Upper lobe of right lung (tissue), 1 donor: ENCODE measurements around the gene COG3. TPM values are rescaled to one million over a fixed set of nuclear protein-coding genes. Genes with fewer than 3 reads are reported as not detected.

ENCODE experiments used
- ATAC-seq: fragments of 200-7000 bp; cut with Tn5 transposase; one replicate; pipeline ENCODE4 v1.9.1; 2020; ENCODE audit warnings: mild to moderate bottlenecking, moderate library complexity
- DNase-seq: peaks from one replicate; pipeline ENCODE4 v3.0.0-alpha.2; 2020
- H3K27ac ChIP-seq: fragments of 200-600 bp; one replicate; pipeline ENCODE4 v1.8.0; 2022
- H3K27me3 ChIP-seq: fragments of 200-600 bp; one replicate; pipeline ENCODE4 v1.8.0; 2022; ENCODE audit warnings: mild to moderate bottlenecking
- H3K36me3 ChIP-seq: fragments of 200-600 bp; one replicate; pipeline ENCODE4 v1.8.0; 2022
- H3K4me1 ChIP-seq: fragments of 200-600 bp; one replicate; pipeline ENCODE4 v1.8.0; 2022
- H3K4me3 ChIP-seq: fragments of 200-600 bp; one replicate; pipeline ENCODE4 v1.8.0; 2022; ENCODE audit warnings: mild to moderate bottlenecking
- H3K9me3 ChIP-seq: fragments of 200-600 bp; one replicate; pipeline ENCODE4 v1.8.0; 2022
- intact Hi-C: fragments of 100-400 bp; cut with DNase I; formaldehyde crosslinking; loops from one replicate; pipeline ENCODE4 v1.11.0; 2022
- total RNA-seq: library from RNA; stranded (reverse); fragmentation: NEBNext Ultra II Directional; extraction: Animal tissue kit (Norgen Biotek cat#: 25700); gene quantifications from one replicate; pipeline ENCODE4 v1.2.1, GENCODE V29; 2021
- TF ChIP-seq, protein P1 (sequence below): fragments of 200-600 bp; IDR thresholded peaks from one replicate; pipeline ENCODE4 v1.8.0; 2022; ENCODE audit warnings: antibody characterized with exemption
- donor health status: DM: no; HTN: yes; CAD: no; lungs with severe emphysema.

COG3 gene
- total RNA-seq, 1 donor from 2014 or later = 26.4 TPM

DNA sequence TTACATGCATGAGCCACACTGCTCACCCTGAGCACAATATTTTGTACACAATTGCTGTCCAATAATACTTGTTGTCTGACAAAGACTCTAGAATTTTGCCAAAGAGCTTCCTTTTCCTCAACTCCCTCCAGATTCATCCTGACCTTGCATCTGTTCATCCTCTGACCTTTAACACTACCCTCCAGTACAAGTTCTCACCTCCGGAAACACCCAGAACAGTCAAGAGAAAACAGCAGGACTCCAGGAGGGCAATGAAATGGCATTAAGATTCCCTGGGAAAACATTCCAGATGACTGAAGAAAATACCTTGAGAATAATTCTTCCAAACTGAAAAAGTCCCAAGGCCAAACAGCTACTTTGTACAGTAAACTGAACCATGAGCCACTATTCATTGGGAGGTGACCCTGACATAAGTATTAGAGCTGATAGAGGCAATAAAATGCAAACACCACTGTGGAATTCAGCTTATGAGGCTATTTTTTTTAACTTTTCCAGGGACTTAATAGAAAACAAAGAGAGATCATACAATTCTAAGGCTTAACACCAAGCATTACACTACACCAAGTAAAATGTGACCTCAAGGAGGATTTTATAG, 15.7 kb upstream of the COG3 start:
- H3K27me3 ChIP-seq = no peaks in the 10 kb centered on the region
- no peak overlapping the region for H3K4me3 ChIP-seq
- H3K4me1 ChIP-seq = no peaks in the 10 kb centered on the region
- ATAC-seq (no peak), DNase-seq (no peak)
- H3K9me3 ChIP-seq = no peaks in the 10 kb centered on the region
- no peak overlapping the region for H3K27ac ChIP-seq
- intact Hi-C loops = no loop called here
- TF ChIP-seq, protein P1, sequence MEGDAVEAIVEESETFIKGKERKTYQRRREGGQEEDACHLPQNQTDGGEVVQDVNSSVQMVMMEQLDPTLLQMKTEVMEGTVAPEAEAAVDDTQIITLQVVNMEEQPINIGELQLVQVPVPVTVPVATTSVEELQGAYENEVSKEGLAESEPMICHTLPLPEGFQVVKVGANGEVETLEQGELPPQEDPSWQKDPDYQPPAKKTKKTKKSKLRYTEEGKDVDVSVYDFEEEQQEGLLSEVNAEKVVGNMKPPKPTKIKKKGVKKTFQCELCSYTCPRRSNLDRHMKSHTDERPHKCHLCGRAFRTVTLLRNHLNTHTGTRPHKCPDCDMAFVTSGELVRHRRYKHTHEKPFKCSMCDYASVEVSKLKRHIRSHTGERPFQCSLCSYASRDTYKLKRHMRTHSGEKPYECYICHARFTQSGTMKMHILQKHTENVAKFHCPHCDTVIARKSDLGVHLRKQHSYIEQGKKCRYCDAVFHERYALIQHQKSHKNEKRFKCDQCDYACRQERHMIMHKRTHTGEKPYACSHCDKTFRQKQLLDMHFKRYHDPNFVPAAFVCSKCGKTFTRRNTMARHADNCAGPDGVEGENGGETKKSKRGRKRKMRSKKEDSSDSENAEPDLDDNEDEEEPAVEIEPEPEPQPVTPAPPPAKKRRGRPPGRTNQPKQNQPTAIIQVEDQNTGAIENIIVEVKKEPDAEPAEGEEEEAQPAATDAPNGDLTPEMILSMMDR = no peak
- no peaks in the 10 kb centered on the region for H3K36me3 ChIP-seq

DNA sequence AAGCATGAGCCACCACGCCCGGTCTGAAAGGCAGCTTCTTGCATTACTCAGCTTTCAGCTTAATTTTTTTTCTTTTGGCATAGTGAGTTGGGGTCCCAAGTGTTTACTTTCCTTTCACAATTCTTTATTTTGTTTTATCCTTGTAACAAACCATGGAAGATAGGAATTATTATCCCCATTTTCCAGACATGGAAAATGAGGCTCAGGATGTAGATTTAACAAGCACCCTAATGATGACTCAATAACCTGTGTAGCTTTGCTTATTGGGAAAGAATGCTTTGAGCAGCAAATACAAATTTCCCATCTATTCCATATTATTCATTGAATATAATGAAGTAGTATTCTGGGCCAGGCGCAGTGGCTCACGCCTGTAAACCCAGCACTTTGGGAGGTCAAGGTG, 13.5 kb upstream of the COG3 start:
- Histone ChIP-seq H3K4me3 (no peak overlapping the region), H3K27me3 (no peaks in the 10 kb centered on the region), H3K4me1 (no peaks in the 10 kb centered on the region), H3K36me3 (no peaks in the 10 kb centered on the region), H3K27ac (no peak overlapping the region), H3K9me3 (no peaks in the 10 kb centered on the region)
- ATAC-seq = no peak
- no peak for DNase-seq
- intact Hi-C loops = no loop called here
- TF ChIP-seq, protein P1 = no peak

DNA sequence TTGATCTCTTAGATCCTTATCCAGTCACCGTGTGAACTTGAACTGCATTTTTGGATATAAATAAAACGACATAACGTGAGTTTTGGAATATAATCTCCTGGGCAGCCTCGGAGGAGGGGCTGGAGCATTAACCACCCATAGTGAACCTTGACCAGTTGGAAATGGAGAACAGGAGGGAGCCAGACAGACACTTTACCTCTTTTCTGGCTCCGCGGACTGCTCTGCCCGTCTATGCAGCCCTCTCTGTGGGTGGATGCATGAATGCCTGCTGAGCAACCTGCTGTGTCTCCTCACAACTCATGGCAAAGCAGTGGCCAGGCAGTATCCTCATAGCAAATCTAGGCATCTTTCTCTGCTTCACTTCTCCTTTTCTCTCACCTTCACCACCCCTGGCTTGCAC, 10.5 kb upstream of the COG3 start:
- Histone ChIP-seq H3K9me3 (no peaks in the 10 kb centered on the region), H3K27me3 (no peaks in the 10 kb centered on the region), H3K4me3 (no peak overlapping the region), H3K27ac (no peak overlapping the region), H3K4me1 (no peaks in the 10 kb centered on the region), H3K36me3 (no peaks in the 10 kb centered on the region)
- TF ChIP-seq, protein P1 = no peak
- no peak for ATAC-seq
- intact Hi-C loops = no loop called here
- DNase-seq = no peak

DNA sequence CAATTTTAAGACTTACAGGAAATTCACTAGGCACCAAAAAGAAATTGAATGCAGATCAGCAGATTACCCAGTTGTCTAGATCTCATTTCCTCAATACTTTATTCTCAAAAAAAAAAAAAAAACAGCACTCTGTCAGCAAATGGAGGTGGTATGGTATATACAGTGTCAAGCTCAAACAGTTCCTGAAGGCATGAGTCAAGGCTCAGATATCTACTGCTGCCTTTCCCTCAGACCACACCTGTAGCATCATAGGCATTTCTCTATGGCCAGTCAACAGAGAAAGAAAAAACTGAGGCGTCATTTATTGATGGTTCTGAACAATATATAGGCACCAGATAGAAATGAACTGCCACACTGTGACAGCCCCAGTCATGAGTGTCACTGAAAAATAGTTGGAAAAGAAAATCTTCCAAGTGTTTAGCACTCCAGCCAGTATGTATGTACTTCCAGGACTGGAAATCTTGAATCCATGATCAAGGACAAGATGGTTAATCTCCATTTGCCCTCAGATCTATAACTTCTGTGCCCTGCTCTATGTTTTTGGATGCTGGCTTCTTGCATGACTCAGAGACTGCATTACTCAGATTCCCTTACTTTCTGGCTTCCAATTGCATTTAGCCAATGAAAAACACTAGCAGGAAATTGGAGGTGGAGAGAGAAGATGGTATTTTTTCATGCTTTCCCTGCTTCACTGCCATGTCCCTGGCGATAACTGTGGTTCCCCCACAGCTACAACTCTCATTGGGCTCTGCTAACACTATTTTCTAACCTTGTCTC, 8.4 kb upstream of the COG3 start:
- Histone ChIP-seq H3K27me3 (no peaks in the 10 kb centered on the region), H3K4me1 (no peaks in the 10 kb centered on the region), H3K4me3 (no peak overlapping the region), H3K27ac (no peak overlapping the region), H3K36me3 (no peaks in the 10 kb centered on the region), H3K9me3 (no peaks in the 10 kb centered on the region)
- ATAC-seq (no peak), DNase-seq (no peak)
- intact Hi-C loops = no loop called here
- TF ChIP-seq, protein P1 = no peak

DNA sequence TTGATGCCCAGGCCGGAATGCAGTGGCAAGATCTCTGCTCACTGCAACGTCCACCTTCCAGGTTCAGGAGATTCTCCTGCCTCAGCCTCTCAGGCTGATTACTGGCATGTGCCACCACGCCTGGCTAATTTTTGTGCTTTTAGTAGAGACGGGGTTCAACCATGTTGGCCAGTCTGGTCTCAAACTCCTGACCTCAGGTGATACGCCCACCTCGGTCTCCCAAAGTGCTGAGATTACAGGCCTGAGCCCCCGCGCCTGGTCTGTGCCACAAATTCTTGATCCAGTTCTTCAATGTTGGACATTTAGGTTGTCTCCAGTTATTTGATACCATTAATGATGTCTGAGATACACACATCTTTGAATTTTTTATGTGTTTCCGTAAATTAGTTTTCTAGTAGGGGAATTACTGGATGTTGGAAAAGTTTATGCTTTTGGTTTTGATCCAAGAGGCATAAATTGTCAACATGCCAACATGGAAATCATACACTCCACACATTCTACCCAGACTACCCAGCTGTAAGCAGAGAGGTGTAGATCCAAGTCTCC, 525 bp upstream of the COG3 start:
- intact Hi-C loops = no loop called here
- H3K4me3 ChIP-seq = peak overlapping the region; percentile 92
- no peaks in the 10 kb centered on the region for H3K36me3 ChIP-seq
- H3K27ac ChIP-seq = peak overlapping the region; percentile 94
- DNase-seq (no peak), ATAC-seq (no peak)
- no peaks in the 10 kb centered on the region for H3K27me3 ChIP-seq
- TF ChIP-seq, protein P1 = peak; percentile 54
- H3K9me3 ChIP-seq = no peaks in the 10 kb centered on the region
- H3K4me1 ChIP-seq = peaks cover 33% of the 10 kb centered on the region
